ENCODE measurements around the gene HHIP.
A peak's percentile ranks its signal among the peaks of the same experiment; 100 is the strongest.

Gene HHIP

DNA sequence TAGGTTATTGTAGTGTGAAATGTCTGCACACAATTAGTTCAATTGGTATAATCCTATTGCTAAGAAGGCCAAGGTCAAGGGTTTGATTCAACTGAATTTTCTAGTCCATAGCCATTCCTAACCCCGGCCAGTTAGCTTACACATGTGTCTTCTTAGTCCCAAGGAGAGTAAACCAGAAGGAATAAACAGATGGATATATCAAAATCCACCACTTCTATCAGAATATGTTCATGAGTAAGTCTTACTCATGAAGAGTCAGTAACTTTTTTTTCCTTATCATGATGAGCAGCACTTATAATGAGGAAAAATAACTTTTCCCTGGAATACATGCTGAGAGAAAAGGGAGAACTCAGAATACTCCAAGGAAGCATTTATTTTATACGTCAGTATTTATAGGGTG lies 9.5 kb downstream of the HHIP start:
- no peak for DNase-seq (ENCODE audit: extremely low read depth, low read depth)
- TF ChIP-seq, protein P1, sequence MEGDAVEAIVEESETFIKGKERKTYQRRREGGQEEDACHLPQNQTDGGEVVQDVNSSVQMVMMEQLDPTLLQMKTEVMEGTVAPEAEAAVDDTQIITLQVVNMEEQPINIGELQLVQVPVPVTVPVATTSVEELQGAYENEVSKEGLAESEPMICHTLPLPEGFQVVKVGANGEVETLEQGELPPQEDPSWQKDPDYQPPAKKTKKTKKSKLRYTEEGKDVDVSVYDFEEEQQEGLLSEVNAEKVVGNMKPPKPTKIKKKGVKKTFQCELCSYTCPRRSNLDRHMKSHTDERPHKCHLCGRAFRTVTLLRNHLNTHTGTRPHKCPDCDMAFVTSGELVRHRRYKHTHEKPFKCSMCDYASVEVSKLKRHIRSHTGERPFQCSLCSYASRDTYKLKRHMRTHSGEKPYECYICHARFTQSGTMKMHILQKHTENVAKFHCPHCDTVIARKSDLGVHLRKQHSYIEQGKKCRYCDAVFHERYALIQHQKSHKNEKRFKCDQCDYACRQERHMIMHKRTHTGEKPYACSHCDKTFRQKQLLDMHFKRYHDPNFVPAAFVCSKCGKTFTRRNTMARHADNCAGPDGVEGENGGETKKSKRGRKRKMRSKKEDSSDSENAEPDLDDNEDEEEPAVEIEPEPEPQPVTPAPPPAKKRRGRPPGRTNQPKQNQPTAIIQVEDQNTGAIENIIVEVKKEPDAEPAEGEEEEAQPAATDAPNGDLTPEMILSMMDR (IDR thresholded peaks at IDR 0.05; ENCODE audit: low read depth, low read length, missing control alignments): no peak
- H3K4me3 ChIP-seq (replicated peaks; ENCODE audit: low read depth, low read length): no peak overlapping the region

DNA sequence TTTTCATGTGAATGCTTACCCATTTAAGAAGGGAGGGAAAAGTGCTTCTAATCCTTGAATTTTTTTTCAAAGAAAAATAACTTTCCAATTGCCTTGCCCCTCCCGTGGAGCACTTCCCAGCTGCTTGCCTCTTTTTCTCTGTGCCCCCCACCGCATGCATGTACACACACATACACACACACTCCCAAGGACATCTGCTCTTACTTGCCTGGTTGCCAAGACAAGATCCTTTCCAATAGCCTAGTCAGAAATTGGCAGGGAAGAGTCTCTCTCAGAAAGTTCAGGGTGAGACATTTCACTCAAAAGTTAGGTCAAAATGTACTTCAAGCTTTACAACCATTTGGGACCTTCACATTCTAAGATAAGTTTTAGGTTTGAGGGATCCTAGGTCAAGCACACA lies 10.9 kb downstream of the HHIP start:
- no peak overlapping the region for H3K4me3 ChIP-seq (replicated peaks; ENCODE audit: low read depth, low read length)
- DNase-seq (ENCODE audit: extremely low read depth, low read depth): no peak
- TF ChIP-seq, protein P1 (IDR thresholded peaks at IDR 0.05; ENCODE audit: low read depth, low read length, missing control alignments): no peak

DNA sequence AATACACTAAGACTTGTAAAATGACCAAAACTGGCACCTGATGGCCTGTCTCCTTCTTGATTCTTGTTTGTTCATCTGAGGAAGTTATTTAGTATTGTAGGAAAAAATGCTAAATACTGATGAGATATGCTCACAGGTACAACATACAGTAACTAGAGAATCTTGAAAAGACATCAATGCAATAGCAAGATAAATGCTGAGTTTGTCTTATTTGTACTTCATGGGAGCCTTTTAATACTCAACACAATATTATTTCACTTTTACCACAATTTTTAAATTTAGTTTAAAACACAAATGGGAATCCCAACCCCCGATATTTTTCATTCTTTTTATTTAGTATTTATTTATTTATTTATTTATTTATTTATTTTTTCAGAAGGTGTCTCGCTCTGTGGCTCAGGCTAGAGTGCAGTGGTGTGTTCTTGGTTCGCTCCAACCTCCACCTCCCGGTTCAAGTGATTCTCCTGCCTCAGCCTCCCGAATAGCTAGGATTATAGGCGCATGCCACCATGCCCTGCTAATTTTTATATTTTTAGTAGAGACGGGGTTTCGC lies 12.1 kb downstream of the HHIP start:
- H3K4me3 ChIP-seq (replicated peaks; ENCODE audit: low read depth, low read length): no peak overlapping the region
- no peak for DNase-seq (ENCODE audit: extremely low read depth, low read depth)
- TF ChIP-seq, protein P1 (IDR thresholded peaks at IDR 0.05; ENCODE audit: low read depth, low read length, missing control alignments): no peak

DNA sequence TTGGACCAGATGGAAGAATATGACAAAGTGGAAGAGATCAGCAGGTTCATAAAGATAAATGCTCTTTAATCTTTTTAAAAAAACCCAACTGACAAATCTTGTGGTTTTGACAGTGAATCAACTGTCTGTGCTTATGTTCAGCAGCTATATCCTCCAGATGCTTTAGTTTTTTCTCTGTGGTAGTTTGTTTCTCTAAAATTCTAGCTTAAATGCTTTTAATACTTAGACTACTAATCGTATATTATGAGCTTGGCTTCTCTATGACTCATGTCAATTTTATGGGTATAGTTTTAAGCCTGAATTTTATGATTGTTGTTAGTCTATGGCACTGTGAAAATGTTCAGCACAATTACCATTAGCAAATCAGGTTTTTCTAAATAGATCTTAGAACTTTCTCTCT lies 12.9 kb downstream of the HHIP start:
- TF ChIP-seq, protein P1 (IDR thresholded peaks at IDR 0.05; ENCODE audit: low read depth, low read length, missing control alignments): no peak
- no peak overlapping the region for H3K4me3 ChIP-seq (replicated peaks; ENCODE audit: low read depth, low read length)
- DNase-seq (ENCODE audit: extremely low read depth, low read depth): peak; percentile 44

DNA sequence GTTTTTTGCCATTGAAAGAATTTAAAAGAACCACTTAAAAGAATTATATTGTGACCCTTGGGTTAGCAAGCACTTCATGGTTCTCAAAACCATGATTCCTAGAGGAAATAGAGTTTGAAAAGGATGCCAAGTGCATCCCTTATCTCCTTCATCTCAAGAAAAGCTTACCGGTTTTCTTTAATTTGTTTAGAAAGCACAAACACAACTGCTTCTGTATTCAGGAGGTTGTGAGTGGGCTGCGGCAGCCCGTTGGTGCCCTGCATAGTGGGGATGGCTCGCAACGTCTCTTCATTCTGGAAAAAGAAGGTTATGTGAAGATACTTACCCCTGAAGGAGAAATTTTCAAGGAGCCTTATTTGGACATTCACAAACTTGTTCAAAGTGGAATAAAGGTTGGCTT lies 13.5 kb downstream of the HHIP start:
- TF ChIP-seq, protein P1 (IDR thresholded peaks at IDR 0.05; ENCODE audit: low read depth, low read length, missing control alignments): no peak
- no peak overlapping the region for H3K4me3 ChIP-seq (replicated peaks; ENCODE audit: low read depth, low read length)
- no peak for DNase-seq (ENCODE audit: extremely low read depth, low read depth)

DNA sequence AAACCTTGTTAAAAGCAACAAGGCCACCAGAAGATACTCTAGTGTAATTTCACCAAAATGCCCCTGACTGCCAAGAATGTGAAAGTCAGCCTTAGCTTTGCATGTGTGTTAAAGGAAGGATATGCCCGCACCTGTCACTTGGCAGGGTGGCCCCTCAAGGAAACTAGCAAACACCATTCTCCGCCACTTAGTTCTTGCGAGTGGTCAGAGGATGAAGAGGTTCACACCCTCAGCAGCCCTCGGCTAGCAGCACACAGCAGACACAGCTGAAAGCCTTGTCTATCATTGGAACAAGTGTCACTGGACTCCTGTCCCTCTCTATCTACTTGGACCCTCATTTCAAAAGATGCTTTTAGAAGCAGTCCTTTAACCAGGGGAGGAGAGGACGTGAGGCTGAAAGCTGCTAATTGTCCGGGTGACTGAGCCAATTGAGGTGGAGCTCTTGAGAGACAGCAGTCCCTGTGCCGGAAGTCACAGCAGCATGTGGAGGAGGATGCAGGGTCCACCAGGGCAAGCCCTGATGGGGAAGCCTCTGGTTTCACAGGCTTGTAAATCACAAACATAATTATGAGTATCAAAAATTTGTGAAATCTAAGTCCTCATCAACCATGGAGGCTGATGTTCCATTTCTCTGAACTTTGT lies 18.0 kb downstream of the HHIP start:
- TF ChIP-seq, protein P1 (IDR thresholded peaks at IDR 0.05; ENCODE audit: low read depth, low read length, missing control alignments): no peak
- H3K4me3 ChIP-seq (replicated peaks; ENCODE audit: low read depth, low read length): no peak overlapping the region
- DNase-seq (ENCODE audit: extremely low read depth, low read depth): no peak

Measured in HFF-Myc (cell line).